ENCODE data around the gene RARB.

DNA sequence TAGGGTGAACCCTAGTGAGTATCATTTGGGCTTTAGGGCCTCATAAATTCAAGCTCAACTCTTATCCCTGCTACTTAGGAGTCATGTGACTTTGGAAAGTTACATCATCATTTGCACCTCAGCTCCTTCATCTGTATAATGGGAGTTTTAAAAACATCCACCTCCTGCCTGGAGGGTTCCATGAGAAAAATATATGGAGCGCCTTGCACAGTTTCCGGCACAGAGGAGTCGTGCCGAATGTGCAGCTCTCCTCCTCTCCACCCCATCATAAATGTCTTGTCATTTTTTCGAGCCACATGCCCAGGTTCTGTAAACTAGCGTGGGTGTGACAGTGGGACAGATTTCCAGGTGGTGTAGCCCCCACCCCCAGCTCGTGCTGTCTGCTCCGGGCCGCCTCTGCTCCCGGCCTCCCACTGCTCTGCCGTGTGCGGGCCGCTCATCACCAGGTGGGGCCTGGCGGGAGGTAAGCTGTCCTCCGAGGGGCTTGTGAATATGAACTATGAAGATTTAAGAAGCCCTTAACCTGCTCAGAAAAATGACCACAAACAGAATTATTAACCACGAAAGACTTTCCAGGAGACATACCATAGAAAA, 146.2 kb downstream of the RARB start:
- TF ChIP-seq POLR2AphosphoS5 (IDR thresholded peaks at IDR 0.05; ENCODE audit: low read depth) (no peak), EZH2 (IDR thresholded peaks at IDR 0.05; ENCODE audit: low read depth, unreplicated experiment) (no peak), JUNB (IDR thresholded peaks at IDR 0.05; ENCODE audit: unreplicated experiment) (no peak)
- TF ChIP-seq, protein P1, sequence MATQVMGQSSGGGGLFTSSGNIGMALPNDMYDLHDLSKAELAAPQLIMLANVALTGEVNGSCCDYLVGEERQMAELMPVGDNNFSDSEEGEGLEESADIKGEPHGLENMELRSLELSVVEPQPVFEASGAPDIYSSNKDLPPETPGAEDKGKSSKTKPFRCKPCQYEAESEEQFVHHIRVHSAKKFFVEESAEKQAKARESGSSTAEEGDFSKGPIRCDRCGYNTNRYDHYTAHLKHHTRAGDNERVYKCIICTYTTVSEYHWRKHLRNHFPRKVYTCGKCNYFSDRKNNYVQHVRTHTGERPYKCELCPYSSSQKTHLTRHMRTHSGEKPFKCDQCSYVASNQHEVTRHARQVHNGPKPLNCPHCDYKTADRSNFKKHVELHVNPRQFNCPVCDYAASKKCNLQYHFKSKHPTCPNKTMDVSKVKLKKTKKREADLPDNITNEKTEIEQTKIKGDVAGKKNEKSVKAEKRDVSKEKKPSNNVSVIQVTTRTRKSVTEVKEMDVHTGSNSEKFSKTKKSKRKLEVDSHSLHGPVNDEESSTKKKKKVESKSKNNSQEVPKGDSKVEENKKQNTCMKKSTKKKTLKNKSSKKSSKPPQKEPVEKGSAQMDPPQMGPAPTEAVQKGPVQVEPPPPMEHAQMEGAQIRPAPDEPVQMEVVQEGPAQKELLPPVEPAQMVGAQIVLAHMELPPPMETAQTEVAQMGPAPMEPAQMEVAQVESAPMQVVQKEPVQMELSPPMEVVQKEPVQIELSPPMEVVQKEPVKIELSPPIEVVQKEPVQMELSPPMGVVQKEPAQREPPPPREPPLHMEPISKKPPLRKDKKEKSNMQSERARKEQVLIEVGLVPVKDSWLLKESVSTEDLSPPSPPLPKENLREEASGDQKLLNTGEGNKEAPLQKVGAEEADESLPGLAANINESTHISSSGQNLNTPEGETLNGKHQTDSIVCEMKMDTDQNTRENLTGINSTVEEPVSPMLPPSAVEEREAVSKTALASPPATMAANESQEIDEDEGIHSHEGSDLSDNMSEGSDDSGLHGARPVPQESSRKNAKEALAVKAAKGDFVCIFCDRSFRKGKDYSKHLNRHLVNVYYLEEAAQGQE (IDR thresholded peaks at IDR 0.05; ENCODE audit: unreplicated experiment), result no peak
- TF ChIP-seq, protein P2, sequence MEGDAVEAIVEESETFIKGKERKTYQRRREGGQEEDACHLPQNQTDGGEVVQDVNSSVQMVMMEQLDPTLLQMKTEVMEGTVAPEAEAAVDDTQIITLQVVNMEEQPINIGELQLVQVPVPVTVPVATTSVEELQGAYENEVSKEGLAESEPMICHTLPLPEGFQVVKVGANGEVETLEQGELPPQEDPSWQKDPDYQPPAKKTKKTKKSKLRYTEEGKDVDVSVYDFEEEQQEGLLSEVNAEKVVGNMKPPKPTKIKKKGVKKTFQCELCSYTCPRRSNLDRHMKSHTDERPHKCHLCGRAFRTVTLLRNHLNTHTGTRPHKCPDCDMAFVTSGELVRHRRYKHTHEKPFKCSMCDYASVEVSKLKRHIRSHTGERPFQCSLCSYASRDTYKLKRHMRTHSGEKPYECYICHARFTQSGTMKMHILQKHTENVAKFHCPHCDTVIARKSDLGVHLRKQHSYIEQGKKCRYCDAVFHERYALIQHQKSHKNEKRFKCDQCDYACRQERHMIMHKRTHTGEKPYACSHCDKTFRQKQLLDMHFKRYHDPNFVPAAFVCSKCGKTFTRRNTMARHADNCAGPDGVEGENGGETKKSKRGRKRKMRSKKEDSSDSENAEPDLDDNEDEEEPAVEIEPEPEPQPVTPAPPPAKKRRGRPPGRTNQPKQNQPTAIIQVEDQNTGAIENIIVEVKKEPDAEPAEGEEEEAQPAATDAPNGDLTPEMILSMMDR (conservative IDR thresholded peaks at IDR 0.05; ENCODE audit: low read depth in 2 of 2), result no peak

Measured in GM23338 (cell line).